CD14-positive monocyte (primary cell): ENCODE data around the gene CNTNAP5. TPM values are rescaled to one million over a fixed set of nuclear protein-coding genes. Genes with fewer than 3 reads are reported as not detected.

Experiments used
- DNase-seq, 3 donors: peaks; one replicate each; pipeline ENCODE4 v3.0.0-alpha.2; 2011 to 2022
- H2AFZ ChIP-seq: 2 replicates; pipeline ENCODE4 v1.6.0; 2012; ENCODE audit warnings: mild to moderate bottlenecking, low read depth, low read length, inconsistent platforms; ENCODE audit not compliant: insufficient read depth, poor library complexity, severe bottlenecking
- H3K27ac ChIP-seq, 2 donors: 1 replicate in 1 of 2; 2 replicates in 1 of 2; pipeline ENCODE4 v1.5.1; 2012 to 2013; ENCODE audit warnings: low read length in 2 of 2, control low read depth in 1 of 2, inconsistent platforms in 1 of 2, low read depth in 1 of 2, mild to moderate bottlenecking in 1 of 2
- H3K27me3 ChIP-seq, 2 donors: one replicate each; pipeline versions ENCODE4 v1.6.0 to v1.6.1; 2011 to 2013; ENCODE audit warnings: low read length in 2 of 2; ENCODE audit not compliant: control insufficient read depth in 2 of 2, insufficient read depth in 2 of 2
- H3K36me3 ChIP-seq, 2 donors: replicated peaks in 1 of 2; 1 replicate in 1 of 2; 2 replicates in 1 of 2; pipeline versions ENCODE4 v1.5.1 to v1.6.1; 2012 to 2013; ENCODE audit warnings: low read length in 2 of 2, control low read depth in 1 of 2, inconsistent platforms in 1 of 2, mild to moderate bottlenecking in 1 of 2; ENCODE audit not compliant: insufficient read depth in 2 of 2, control insufficient read depth in 1 of 2
- H3K4me1 ChIP-seq, 2 donors: 1 replicate in 1 of 2; 2 replicates in 1 of 2; pipeline versions ENCODE4 v1.5.1 to v1.6.1; 2012 to 2013; ENCODE audit warnings: low read length in 2 of 2, control low read depth in 1 of 2, inconsistent platforms in 1 of 2, mild to moderate bottlenecking in 1 of 2, moderate library complexity in 1 of 2; ENCODE audit not compliant: insufficient read depth in 2 of 2, control insufficient read depth in 1 of 2
- H3K4me2 ChIP-seq: replicated peaks from 2 replicates; pipeline ENCODE3; 2012; ENCODE audit warnings: low read length, moderate library complexity, mild to moderate bottlenecking; ENCODE audit not compliant: poor library complexity, severe bottlenecking; ENCODE audit errors: extremely low read depth
- H3K4me3 ChIP-seq, 3 experiments: fragments of 200-600 bp in 1 of 3; sonication (generic) in 1 of 3; replicated peaks in 1 of 3; 1 replicate in 2 of 3; 2 replicates in 1 of 3; pipeline ENCODE4 v1.5.1; 2011 to 2013; ENCODE audit warnings: low read length in 3 of 3, mild to moderate bottlenecking in 3 of 3, control low read depth in 2 of 3, low read depth in 2 of 3, inconsistent platforms in 1 of 3, moderate library complexity in 1 of 3
- H3K79me2 ChIP-seq: 2 replicates; pipeline ENCODE4 v1.6.0; 2012; ENCODE audit warnings: mild to moderate bottlenecking, control low read depth, inconsistent platforms, low read length, moderate library complexity; ENCODE audit not compliant: insufficient read depth
- H3K9ac ChIP-seq: 2 replicates; pipeline ENCODE4 v1.6.0; 2017; ENCODE audit warnings: low read length, mild to moderate bottlenecking; ENCODE audit not compliant: insufficient read depth, poor library complexity, severe bottlenecking
- H3K9me3 ChIP-seq, 2 donors: replicated peaks in 1 of 2; 1 replicate in 1 of 2; 2 replicates in 1 of 2; pipeline versions ENCODE4 v1.5.1 to v1.6.1; 2012 to 2013; ENCODE audit warnings: low read length in 2 of 2, control low read depth in 1 of 2; ENCODE audit not compliant: control insufficient read depth in 1 of 2, insufficient read depth in 1 of 2
- H4K20me1 ChIP-seq: 2 replicates; pipeline ENCODE4 v1.6.0; 2012; ENCODE audit warnings: mild to moderate bottlenecking, low read length, control low read depth, moderate library complexity; ENCODE audit not compliant: insufficient read depth
- H3K27ac Mint-ChIP-seq, 7 donors: one replicate each; pipeline ENCODE4 v1.8.0; 2020; ENCODE audit warnings: mild to moderate bottlenecking in 7 of 7, mixed read lengths in 7 of 7, moderate library complexity in 6 of 7, inconsistent platforms in 2 of 7
- H3K27me3 Mint-ChIP-seq, 3 donors: one replicate each; pipeline ENCODE4 v1.8.0; 2021 to 2022; ENCODE audit warnings: low read depth in 3 of 3, mild to moderate bottlenecking in 3 of 3, mixed read lengths in 3 of 3, moderate library complexity in 3 of 3, inconsistent platforms in 1 of 3
- H3K36me3 Mint-ChIP-seq, 2 donors: one replicate each; pipeline ENCODE4 v1.8.0; 2020; ENCODE audit warnings: mixed read lengths in 2 of 2, inconsistent platforms in 1 of 2, mild to moderate bottlenecking in 1 of 2
- H3K4me1 Mint-ChIP-seq: one replicate; pipeline ENCODE4 v1.8.0; 2020; ENCODE audit warnings: mild to moderate bottlenecking, mixed read lengths
- H3K4me3 Mint-ChIP-seq, 2 donors: one replicate each; pipeline ENCODE4 v1.8.0; 2020; ENCODE audit warnings: mild to moderate bottlenecking in 2 of 2, mixed read lengths in 2 of 2, moderate library complexity in 1 of 2
- H3K9me3 Mint-ChIP-seq, 7 donors: one replicate each; pipeline ENCODE4 v1.8.0; 2020 to 2022; ENCODE audit warnings: mixed read lengths in 7 of 7, mild to moderate bottlenecking in 6 of 7, moderate library complexity in 6 of 7, inconsistent platforms in 2 of 7
- WGBS: methylation state at CpG from one replicate; pipeline ENCODE4 v1.1.5; 2013; ENCODE audit warnings: missing lambda C conversion rate; ENCODE audit not compliant: insufficient coverage; 5-methylcytosine and 5-hydroxymethylcytosine counted together
- intact Hi-C, 2 donors: fragments of 100-400 bp; cut with micrococcal nuclease; formaldehyde crosslinking; loops; one replicate each; pipeline versions ENCODE4 v1.15.0 to v1.15.1; 2023
- polyA plus RNA-seq, 3 donors: library from polyadenylated mRNA; depleted of rRNA in 1 of 3; unstranded in 2 of 3; stranded (reverse) in 1 of 3; fragments of 300-500 nt in 2 of 3; fragments of >200 nt in 1 of 3; fragmentation: Illumina TruSeq in 2 of 3; gene quantifications; 1 replicate in 2 of 3; 2 replicates in 1 of 3; pipeline ENCODE4 v1.2.3, GENCODE V29; 2012 to 2021
- TF ChIP-seq, protein P1 (sequence below): fragments of 200-600 bp; IDR thresholded peaks from one replicate; pipeline ENCODE4 v1.8.0; 2022; ENCODE audit warnings: antibody characterized with exemption, mild to moderate bottlenecking

CNTNAP5 gene
- polyA plus RNA-seq, 3 donors: not detected

DNA sequence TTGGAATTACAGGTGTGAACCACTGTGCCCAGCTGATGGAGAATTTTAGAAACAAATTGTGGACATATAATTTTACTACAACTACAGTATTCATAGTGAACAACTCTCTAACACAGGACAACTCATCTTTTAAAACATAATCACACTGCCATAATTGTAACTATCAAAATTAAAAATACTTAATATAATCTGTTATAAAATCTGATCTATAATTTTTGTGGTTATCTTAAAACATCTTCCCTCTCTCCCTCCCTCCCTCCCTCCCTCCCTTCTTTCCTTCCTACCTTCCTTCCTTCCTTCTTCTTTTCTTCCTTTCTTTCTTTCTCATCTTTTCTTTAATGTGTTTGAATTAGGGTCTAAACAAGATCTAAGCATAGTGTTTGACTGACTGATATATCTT is 577.7 kb downstream of the CNTNAP5 start:
- Histone ChIP-seq H3K79me2 (no peaks in the 10 kb centered on the region), H3K9ac (no peak overlapping the region), H3K9me3 (peaks cover 3 to 4% of the 10 kb centered on the region in 2 donors), H2AFZ (no peak overlapping the region), H4K20me1 (no peaks in the 10 kb centered on the region), H3K4me3 (no peak overlapping the region), H3K4me2 (no peak overlapping the region), H3K27ac (no peak overlapping the region), H3K4me1 (no peaks in the 10 kb centered on the region), H3K36me3 (no peaks in the 10 kb centered on the region), H3K27me3 (no peaks in the 10 kb centered on the region)
- Mint-ChIP-seq H3K4me3 (no peak overlapping the region), H3K27ac (no peak overlapping the region), H3K4me1 (no peaks in the 10 kb centered on the region), H3K36me3 (no peaks in the 10 kb centered on the region), H3K27me3 (peaks cover 0 to 3% (median 0%) of the 10 kb centered on the region in 3 donors), H3K9me3 (peaks cover 2 to 16% (median 6%) of the 10 kb centered on the region in 7 donors)
- intact Hi-C loops: no loop called here
- DNase-seq: no peak
- TF ChIP-seq, protein P1, sequence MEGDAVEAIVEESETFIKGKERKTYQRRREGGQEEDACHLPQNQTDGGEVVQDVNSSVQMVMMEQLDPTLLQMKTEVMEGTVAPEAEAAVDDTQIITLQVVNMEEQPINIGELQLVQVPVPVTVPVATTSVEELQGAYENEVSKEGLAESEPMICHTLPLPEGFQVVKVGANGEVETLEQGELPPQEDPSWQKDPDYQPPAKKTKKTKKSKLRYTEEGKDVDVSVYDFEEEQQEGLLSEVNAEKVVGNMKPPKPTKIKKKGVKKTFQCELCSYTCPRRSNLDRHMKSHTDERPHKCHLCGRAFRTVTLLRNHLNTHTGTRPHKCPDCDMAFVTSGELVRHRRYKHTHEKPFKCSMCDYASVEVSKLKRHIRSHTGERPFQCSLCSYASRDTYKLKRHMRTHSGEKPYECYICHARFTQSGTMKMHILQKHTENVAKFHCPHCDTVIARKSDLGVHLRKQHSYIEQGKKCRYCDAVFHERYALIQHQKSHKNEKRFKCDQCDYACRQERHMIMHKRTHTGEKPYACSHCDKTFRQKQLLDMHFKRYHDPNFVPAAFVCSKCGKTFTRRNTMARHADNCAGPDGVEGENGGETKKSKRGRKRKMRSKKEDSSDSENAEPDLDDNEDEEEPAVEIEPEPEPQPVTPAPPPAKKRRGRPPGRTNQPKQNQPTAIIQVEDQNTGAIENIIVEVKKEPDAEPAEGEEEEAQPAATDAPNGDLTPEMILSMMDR: no peak

DNA sequence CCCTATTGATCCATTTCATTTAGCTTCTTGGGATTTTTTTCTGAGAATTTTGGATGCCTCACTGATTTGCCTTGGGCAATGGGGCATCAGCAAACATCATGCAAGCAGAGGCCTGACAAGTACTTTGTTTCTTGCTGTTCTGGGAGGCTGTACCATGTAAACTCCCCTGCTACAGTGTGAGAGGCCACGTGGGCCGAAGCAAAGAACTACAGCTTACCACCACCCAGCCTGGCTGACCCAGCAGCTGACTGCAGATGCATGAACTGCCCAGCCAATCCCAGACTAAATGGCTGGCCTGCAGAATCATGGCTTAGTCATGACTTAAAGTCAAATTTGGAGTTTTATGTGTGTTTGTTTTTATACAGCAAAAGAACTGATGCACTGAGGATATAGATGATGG is 579.9 kb downstream of the CNTNAP5 start:
- Histone ChIP-seq H3K9ac (no peak overlapping the region), H3K36me3 (no peaks in the 10 kb centered on the region), H2AFZ (no peak overlapping the region), H4K20me1 (no peaks in the 10 kb centered on the region), H3K79me2 (no peaks in the 10 kb centered on the region), H3K4me1 (no peaks in the 10 kb centered on the region), H3K27ac (no peak overlapping the region), H3K27me3 (no peaks in the 10 kb centered on the region), H3K4me2 (no peak overlapping the region), H3K4me3 (no peak overlapping the region), H3K9me3 (peaks cover 4 to 6% of the 10 kb centered on the region in 2 donors)
- Mint-ChIP-seq H3K4me3 (no peak overlapping the region), H3K9me3 (peaks cover 2 to 12% (median 8%) of the 10 kb centered on the region in 7 donors), H3K36me3 (no peaks in the 10 kb centered on the region), H3K27me3 (peaks cover 0 to 3% (median 0%) of the 10 kb centered on the region in 3 donors), H3K27ac (no peak overlapping the region), H3K4me1 (no peaks in the 10 kb centered on the region)
- TF ChIP-seq, protein P1: no peak
- intact Hi-C loops: no loop called here
- no peak for DNase-seq
- 90% methylated on average over 2 of the region's 2 CpGs for WGBS
